Effector CD8-positive, alpha-beta T cell (primary cell): ENCODE measurements around the gene LRRTM3.

Experiments used
- DNase-seq: peaks from one replicate; lab custom pipeline; 2025; lab: John Stamatoyannopoulos, UW
- total RNA-seq, 4 experiments: gene quantifications; one replicate each; lab custom pipeline; 2026; lab: John Stamatoyannopoulos, UW

Gene LRRTM3
- total RNA-seq, result 0 to 0.09 (median 0) reads per million in 4 experiments

DNA sequence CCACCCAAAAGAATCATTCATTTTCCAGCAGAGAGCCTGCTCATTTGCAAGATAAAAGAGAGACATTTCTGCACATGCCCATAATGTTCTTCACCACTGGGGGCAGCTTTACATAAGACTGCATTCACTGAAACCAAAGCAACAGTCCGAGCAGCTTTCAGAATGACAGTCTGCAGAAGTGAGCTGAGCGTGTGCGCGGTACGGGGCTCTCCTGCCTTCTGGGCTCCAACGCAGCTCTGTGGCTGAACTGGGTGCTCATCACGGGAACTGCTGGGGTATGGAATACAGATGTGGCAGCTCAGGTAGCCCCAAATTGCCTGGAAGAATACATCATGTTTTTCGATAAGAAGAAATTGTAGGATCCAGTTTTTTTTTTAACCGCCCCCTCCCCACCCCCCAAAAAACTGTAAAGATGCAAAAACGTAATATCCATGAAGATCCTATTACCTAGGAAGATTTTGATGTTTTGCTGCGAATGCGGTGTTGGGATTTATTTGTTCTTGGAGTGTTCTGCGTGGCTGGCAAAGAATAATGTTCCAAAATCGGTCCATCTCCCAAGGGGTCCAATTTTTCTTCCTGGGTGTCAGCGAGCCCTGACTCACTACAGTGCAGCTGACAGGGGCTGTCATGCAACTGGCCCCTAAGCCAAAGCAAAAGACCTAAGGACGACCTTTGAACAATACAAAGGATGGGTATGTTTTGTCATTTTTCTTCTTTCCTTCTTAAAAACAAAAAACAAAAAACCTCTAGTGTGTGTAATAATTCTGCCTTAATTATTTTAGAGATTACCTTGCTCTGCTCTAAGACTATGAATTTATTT lies at the start of gene LRRTM3:
LRRTM3 (plus strand) TSS at position 141 of the 820 bp plus-strand sequence.
- DNase-seq, result no peak

DNA sequence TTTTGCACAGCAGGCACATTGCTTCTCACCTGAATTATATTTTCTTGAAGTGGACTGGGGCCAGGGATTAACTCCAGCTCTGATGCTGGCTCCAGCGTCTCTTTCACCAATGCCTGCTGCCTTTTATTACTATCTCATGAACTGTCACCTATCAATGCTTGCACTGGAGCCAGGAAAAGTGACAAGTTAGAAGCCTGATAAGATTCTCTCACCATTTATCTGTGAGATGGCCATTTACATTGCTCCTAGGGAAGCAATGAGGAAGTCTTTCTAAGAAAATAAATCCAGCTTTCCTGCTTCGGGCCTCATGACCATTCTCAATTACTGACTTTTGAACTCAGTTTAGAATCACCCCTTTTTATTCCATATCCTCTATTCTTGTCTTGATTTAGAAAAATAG lies 48.5 kb upstream of the LRRTM3 start:
- DNase-seq, result no peak

- DNase-seq, result no peak
Measured at GRCh38 chr10:66880292-66880691, 45.5 kb upstream of the LRRTM3 start.

GRCh38 chr10:66880826-66881225 lies 45.0 kb upstream of the LRRTM3 start:
- no peak for DNase-seq

GRCh38 chr10:66881814-66882213 lies 44.0 kb upstream of the LRRTM3 start:
- no peak for DNase-seq

- DNase-seq, result no peak
Measured at GRCh38 chr10:66882271-66882670, 43.6 kb upstream of the LRRTM3 start.

- DNase-seq, result no peak
Measured at GRCh38 chr10:66886848-66887247, 39.0 kb upstream of the LRRTM3 start.

DNA sequence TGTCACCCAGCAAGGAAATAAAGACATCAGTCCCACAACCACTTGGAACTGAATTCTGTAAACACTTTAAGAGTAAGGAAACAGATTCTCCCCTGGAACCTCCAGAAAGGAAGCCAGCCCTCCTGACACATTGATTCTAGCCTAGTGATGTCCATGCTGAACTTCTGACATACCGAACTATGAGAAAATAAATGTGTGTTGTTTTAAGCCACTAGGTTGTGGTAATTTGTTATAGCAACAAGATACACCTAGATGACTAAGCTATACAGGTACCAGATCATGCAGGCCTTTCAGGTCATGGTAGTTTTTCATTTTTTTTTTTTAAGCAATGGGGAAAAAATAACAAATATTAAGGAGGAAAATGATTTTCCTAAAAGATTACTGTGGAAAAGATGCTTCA lies 37.6 kb upstream of the LRRTM3 start:
- DNase-seq, result no peak

- DNase-seq, result no peak
Measured at GRCh38 chr10:66892871-66893270, 33.0 kb upstream of the LRRTM3 start.

DNA sequence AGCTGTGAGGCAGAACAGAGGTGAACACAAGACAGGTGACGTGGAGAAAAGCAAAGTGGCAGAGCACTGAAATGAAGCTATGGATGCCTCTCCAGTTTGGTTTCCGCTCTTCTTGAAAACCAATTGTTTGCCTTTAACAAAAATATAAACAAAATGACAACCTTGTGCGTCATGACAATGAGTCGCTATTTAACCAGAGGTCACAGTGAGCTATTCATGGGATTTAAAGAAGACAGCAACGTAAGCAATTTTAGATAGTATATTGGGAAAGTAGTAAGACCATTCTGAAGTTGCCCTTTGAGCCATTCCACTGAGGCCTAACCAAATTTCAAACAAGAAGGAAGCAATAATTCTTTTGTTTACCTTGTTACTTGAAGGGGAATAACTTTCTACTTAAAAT lies 15.2 kb upstream of the LRRTM3 start:
- DNase-seq, result no peak

GRCh38 chr10:66916030-66916429 lies 9.8 kb upstream of the LRRTM3 start:
- no peak for DNase-seq

GRCh38 chr10:66917104-66917503 lies 8.7 kb upstream of the LRRTM3 start:
- no peak for DNase-seq

GRCh38 chr10:66919248-66919647 lies 6.6 kb upstream of the LRRTM3 start:
- no peak for DNase-seq

- DNase-seq, result no peak
Measured at GRCh38 chr10:66924674-66925345, 1.0 kb upstream of the LRRTM3 start.

- no peak for DNase-seq
Measured at GRCh38 chr10:66925373-66925772, 463 bp upstream of the LRRTM3 start.

DNA sequence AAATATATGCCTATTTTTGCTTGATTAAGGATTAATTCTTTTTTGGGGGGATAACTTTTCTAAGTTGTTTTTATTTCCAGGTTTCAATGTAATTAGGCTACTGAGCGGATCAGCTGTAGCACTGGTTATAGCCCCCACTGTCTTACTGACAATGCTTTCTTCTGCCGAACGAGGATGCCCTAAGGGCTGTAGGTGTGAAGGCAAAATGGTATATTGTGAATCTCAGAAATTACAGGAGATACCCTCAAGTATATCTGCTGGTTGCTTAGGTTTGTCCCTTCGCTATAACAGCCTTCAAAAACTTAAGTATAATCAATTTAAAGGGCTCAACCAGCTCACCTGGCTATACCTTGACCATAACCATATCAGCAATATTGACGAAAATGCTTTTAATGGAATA lies 1.0 kb downstream of the LRRTM3 start:
- DNase-seq, result no peak

DNA sequence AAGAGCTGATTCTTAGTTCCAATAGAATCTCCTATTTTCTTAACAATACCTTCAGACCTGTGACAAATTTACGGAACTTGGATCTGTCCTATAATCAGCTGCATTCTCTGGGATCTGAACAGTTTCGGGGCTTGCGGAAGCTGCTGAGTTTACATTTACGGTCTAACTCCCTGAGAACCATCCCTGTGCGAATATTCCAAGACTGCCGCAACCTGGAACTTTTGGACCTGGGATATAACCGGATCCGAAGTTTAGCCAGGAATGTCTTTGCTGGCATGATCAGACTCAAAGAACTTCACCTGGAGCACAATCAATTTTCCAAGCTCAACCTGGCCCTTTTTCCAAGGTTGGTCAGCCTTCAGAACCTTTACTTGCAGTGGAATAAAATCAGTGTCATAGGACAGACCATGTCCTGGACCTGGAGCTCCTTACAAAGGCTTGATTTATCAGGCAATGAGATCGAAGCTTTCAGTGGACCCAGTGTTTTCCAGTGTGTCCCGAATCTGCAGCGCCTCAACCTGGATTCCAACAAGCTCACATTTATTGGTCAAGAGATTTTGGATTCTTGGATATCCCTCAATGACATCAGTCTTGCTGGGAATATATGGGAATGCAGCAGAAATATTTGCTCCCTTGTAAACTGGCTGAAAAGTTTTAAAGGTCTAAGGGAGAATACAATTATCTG lies 1.6 kb downstream of the LRRTM3 start:
- no peak for DNase-seq

GRCh38 chr10:66927971-66928770 lies 2.3 kb downstream of the LRRTM3 start:
- DNase-seq, result no peak

GRCh38 chr10:66928776-66929175 lies 2.9 kb downstream of the LRRTM3 start:
- DNase-seq, result no peak

GRCh38 chr10:66929375-66929774 lies 3.5 kb downstream of the LRRTM3 start:
- DNase-seq, result no peak

GRCh38 chr10:66931340-66931948 lies 5.6 kb downstream of the LRRTM3 start:
- DNase-seq, result no peak

GRCh38 chr10:66931949-66932343 lies 6.1 kb downstream of the LRRTM3 start:
- no peak for DNase-seq
